H9 (cell line): ENCODE data around the gene CPM. TPM values are rescaled to one million over a fixed set of nuclear protein-coding genes. Genes with fewer than 3 reads are reported as not detected.

Source experiments
- DNase-seq: peaks from one replicate; pipeline ENCODE4 v3.0.0-alpha.2; 2017
- H2AFZ ChIP-seq: one replicate; pipeline ENCODE4 v1.6.1; 2013; ENCODE audit warnings: mild to moderate bottlenecking, low read length, control low read depth, moderate library complexity
- H2AK5ac ChIP-seq: 2 replicates; pipeline ENCODE4 v1.6.1; 2013; ENCODE audit warnings: low read length, control low read depth, mixed read lengths; ENCODE audit not compliant: insufficient read length
- H2BK120ac ChIP-seq: one replicate; pipeline ENCODE4 v1.6.1; 2013; ENCODE audit warnings: low read depth, mild to moderate bottlenecking, low read length, control low read depth, inconsistent platforms; ENCODE audit not compliant: poor library complexity, severe bottlenecking
- H2BK12ac ChIP-seq: 2 replicates; pipeline ENCODE4 v1.6.1; 2013; ENCODE audit warnings: low read length, control low read depth, mixed read lengths, low read depth; ENCODE audit not compliant: insufficient read length
- H2BK15ac ChIP-seq: 2 replicates; pipeline ENCODE4 v1.6.1; 2013; ENCODE audit warnings: low read depth, low read length, control low read depth
- H2BK20ac ChIP-seq: one replicate; pipeline ENCODE4 v1.6.1; 2013; ENCODE audit warnings: low read depth, mild to moderate bottlenecking, low read length, control low read depth, inconsistent platforms; ENCODE audit not compliant: poor library complexity, severe bottlenecking
- H2BK5ac ChIP-seq: 2 replicates; pipeline ENCODE4 v1.6.1; 2013; ENCODE audit warnings: low read length, control low read depth, mixed read lengths; ENCODE audit not compliant: insufficient read length
- H3K14ac ChIP-seq: 2 replicates; pipeline ENCODE4 v1.6.1; 2013; ENCODE audit warnings: low read length, control low read depth; ENCODE audit not compliant: insufficient read depth
- H3K18ac ChIP-seq: 2 replicates; pipeline ENCODE4 v1.6.1; 2013; ENCODE audit warnings: low read depth, mild to moderate bottlenecking, mixed read lengths, low read length, control low read depth; ENCODE audit not compliant: insufficient read length
- H3K23ac ChIP-seq: 2 replicates; pipeline ENCODE4 v1.6.1; 2013; ENCODE audit warnings: low read length, control low read depth, mixed read lengths, low read depth; ENCODE audit not compliant: insufficient read length
- H3K23me2 ChIP-seq: 2 replicates; pipeline ENCODE4 v1.6.1; 2013; ENCODE audit warnings: low read depth, mild to moderate bottlenecking, mixed read lengths, low read length, control low read depth; ENCODE audit not compliant: insufficient read length, poor library complexity, severe bottlenecking
- H3K27ac ChIP-seq: 2 replicates; pipeline ENCODE4 v1.5.1; 2013; ENCODE audit warnings: low read length, control low read depth, mixed read lengths, low read depth; ENCODE audit not compliant: insufficient read length
- H3K27me3 ChIP-seq: 2 replicates; pipeline ENCODE4 v1.6.1; 2013; ENCODE audit warnings: low read length, control low read depth, inconsistent platforms; ENCODE audit not compliant: insufficient read depth
- H3K4ac ChIP-seq: 2 replicates; pipeline ENCODE4 v1.6.1; 2013; ENCODE audit warnings: low read depth, mild to moderate bottlenecking, control low read depth, inconsistent platforms, low read length, moderate library complexity
- H3K4me1 ChIP-seq: 2 replicates; pipeline ENCODE4 v1.6.1; 2013; ENCODE audit warnings: low read length, control low read depth, inconsistent platforms; ENCODE audit not compliant: insufficient read depth
- H3K4me2 ChIP-seq: 2 replicates; pipeline ENCODE4 v1.6.1; 2013; ENCODE audit warnings: low read length, control low read depth, mixed read lengths; ENCODE audit not compliant: insufficient read length, insufficient read depth
- H3K56ac ChIP-seq: 2 replicates; pipeline ENCODE4 v1.6.1; 2013; ENCODE audit warnings: low read depth, mild to moderate bottlenecking, mixed read lengths, low read length, control low read depth; ENCODE audit not compliant: insufficient read length
- H3K79me1 ChIP-seq: 2 replicates; pipeline ENCODE4 v1.6.1; 2013; ENCODE audit warnings: low read depth, mild to moderate bottlenecking, moderate library complexity, low read length, control low read depth, inconsistent platforms; ENCODE audit not compliant: insufficient read depth, poor library complexity, severe bottlenecking
- H3K79me2 ChIP-seq: 2 replicates; pipeline ENCODE4 v1.6.1; 2013; ENCODE audit warnings: low read length, control low read depth, inconsistent platforms; ENCODE audit not compliant: insufficient read depth
- H3K9ac ChIP-seq: 2 replicates; pipeline ENCODE4 v1.6.1; 2013; ENCODE audit warnings: low read length, control low read depth, mixed read lengths; ENCODE audit not compliant: insufficient read length; ENCODE audit errors: extremely low read depth
- H3K9me3 ChIP-seq: one replicate; pipeline ENCODE4 v1.6.1; 2013; ENCODE audit warnings: low read depth, low read length, inconsistent platforms; ENCODE audit not compliant: control insufficient read depth
- H3T11ph ChIP-seq: one replicate; pipeline ENCODE4 v1.6.1; 2013; ENCODE audit warnings: mild to moderate bottlenecking, low read length, control low read depth, inconsistent platforms
- H4K20me1 ChIP-seq: one replicate; pipeline ENCODE4 v1.6.1; 2013; ENCODE audit not compliant: control insufficient read depth, insufficient read length, insufficient read depth
- H4K5ac ChIP-seq: 2 replicates; pipeline ENCODE4 v1.6.1; 2013; ENCODE audit warnings: low read depth, mild to moderate bottlenecking, mixed read lengths, low read length, control low read depth; ENCODE audit not compliant: insufficient read length
- H4K8ac ChIP-seq: replicated peaks from 2 replicates; pipeline ENCODE4 v1.6.1; 2013; ENCODE audit warnings: low read length, control low read depth, mixed read lengths, low read depth; ENCODE audit not compliant: insufficient read length
- H4K91ac ChIP-seq: 2 replicates; pipeline ENCODE4 v1.6.1; 2013; ENCODE audit warnings: low read depth, mild to moderate bottlenecking, moderate library complexity, mixed read lengths, low read length, control low read depth; ENCODE audit not compliant: insufficient read length
- H3K27ac Mint-ChIP-seq, 3 experiments: 2 replicates in 2 of 3; 3 replicates in 1 of 3; pipeline ENCODE4 v1.8.0; 2020 to 2021; ENCODE audit warnings: mixed read lengths in 3 of 3, mild to moderate bottlenecking in 1 of 3, moderate library complexity in 1 of 3
- H3K27me3 Mint-ChIP-seq: 2 replicates; pipeline ENCODE4 v1.8.0; 2021; ENCODE audit warnings: low read depth, mild to moderate bottlenecking, moderate library complexity, mixed read lengths
- H3K36me3 Mint-ChIP-seq, 3 experiments: 2 replicates in 2 of 3; 3 replicates in 1 of 3; pipeline ENCODE4 v1.8.0; 2020 to 2021; ENCODE audit warnings: low read depth in 3 of 3, mixed read lengths in 3 of 3; ENCODE audit not compliant: insufficient read depth in 1 of 3
- H3K4me1 Mint-ChIP-seq, 2 experiments: 2 replicates each; pipeline ENCODE4 v1.8.0; 2020; ENCODE audit warnings: mixed read lengths in 2 of 2
- H3K4me3 Mint-ChIP-seq, 2 experiments: 2 replicates in 1 of 2; 3 replicates in 1 of 2; pipeline ENCODE4 v1.8.0; 2020 to 2021; ENCODE audit warnings: mild to moderate bottlenecking in 2 of 2, mixed read lengths in 2 of 2, moderate library complexity in 1 of 2
- H3K9me3 Mint-ChIP-seq, 2 experiments: 2 replicates in 1 of 2; 3 replicates in 1 of 2; pipeline ENCODE4 v1.8.0; 2020; ENCODE audit warnings: mild to moderate bottlenecking in 2 of 2, mixed read lengths in 2 of 2, moderate library complexity in 1 of 2
- WGBS: extraction: QIAGEN DNeasy Blood & Tissue Kit; methylation state at CpG from one replicate; pipeline ENCODE4 v1.1.7; 2013; ENCODE audit warnings: missing lambda C conversion rate, low lambda C conversion rate, mixed read lengths; ENCODE audit not compliant: insufficient read length; ENCODE audit errors: extremely low coverage; 5-methylcytosine and 5-hydroxymethylcytosine counted together
- total RNA-seq: library from RNA; stranded (reverse); gene quantifications from 2 replicates; pipeline ENCODE4 v1.2.1, GENCODE V29; 2021
- TF ChIP-seq, protein P1 (sequence below): fragments of 200-600 bp; sonication (generic); conservative IDR thresholded peaks from 3 replicates; pipeline ENCODE4 v1.8.0; 2021; ENCODE audit warnings: antibody characterized with exemption, mild to moderate bottlenecking

Gene CPM
- total RNA-seq, 1 experiment from 2014 or later = 1.2 TPM

DNA sequence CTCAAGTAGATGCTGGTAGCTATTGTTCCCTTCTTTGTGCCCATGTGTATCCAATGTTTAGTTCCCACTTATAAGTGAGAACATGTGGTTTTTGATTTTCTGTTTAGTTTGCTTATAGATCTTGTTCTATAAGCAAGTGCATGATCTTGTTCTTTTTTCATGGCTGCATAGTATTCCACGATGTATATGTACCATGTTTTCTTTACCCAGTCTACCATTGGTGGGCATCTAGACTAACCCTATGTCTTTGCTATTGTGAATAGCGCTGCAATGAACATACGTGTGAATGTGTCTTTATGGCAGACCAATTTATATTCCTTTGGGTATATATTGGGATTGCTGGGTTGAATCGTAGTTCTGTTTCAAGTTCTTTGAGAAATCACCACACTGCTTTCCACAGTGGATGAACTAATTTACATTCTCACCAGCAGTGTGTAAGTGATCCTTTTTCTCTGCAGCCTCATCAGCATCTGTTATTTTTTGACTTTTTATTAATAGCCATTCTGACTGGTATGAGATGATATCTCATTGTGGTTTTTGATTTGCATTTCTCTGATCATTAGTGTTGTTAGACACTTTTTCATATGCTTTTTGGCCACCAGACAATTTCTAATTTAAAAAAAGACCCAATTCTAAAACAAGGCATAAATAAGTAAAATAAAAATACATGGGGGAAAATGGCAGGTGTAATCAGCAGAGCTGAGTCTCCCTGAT lies 50.6 kb downstream of the CPM start:
- no peak overlapping the region for H2AFZ ChIP-seq
- H3K18ac ChIP-seq = no peak overlapping the region
- no peak for DNase-seq
- H2BK15ac ChIP-seq = no peak overlapping the region
- H3K9me3 ChIP-seq = no peaks in the 10 kb centered on the region
- H3K27me3 ChIP-seq = no peaks in the 10 kb centered on the region
- WGBS = no CpG with 5 or more reads among the region's 4 CpGs
- no peak overlapping the region for H4K8ac ChIP-seq
- Mint-ChIP-seq H3K36me3 (0 out of 7 replicates have a peak, but pooled peaks cover 0 to 3% (median 0%) of the 10 kb centered on the region in 3 experiments), H3K9me3 (peaks cover 7% of the 10 kb centered on the region in 2 experiments; a peak in 4 of 5 replicates), H3K27me3 (no peaks in the 10 kb centered on the region), H3K27ac (no peak overlapping the region), H3K4me3 (no peak overlapping the region), H3K4me1 (peaks cover 6% of the 10 kb centered on the region in 2 experiments; a peak in 3 of 4 replicates)
- no peaks in the 10 kb centered on the region for H3K79me1 ChIP-seq
- no peaks in the 10 kb centered on the region for H3K79me2 ChIP-seq
- H3T11ph ChIP-seq = no peak overlapping the region
- TF ChIP-seq, protein P1, sequence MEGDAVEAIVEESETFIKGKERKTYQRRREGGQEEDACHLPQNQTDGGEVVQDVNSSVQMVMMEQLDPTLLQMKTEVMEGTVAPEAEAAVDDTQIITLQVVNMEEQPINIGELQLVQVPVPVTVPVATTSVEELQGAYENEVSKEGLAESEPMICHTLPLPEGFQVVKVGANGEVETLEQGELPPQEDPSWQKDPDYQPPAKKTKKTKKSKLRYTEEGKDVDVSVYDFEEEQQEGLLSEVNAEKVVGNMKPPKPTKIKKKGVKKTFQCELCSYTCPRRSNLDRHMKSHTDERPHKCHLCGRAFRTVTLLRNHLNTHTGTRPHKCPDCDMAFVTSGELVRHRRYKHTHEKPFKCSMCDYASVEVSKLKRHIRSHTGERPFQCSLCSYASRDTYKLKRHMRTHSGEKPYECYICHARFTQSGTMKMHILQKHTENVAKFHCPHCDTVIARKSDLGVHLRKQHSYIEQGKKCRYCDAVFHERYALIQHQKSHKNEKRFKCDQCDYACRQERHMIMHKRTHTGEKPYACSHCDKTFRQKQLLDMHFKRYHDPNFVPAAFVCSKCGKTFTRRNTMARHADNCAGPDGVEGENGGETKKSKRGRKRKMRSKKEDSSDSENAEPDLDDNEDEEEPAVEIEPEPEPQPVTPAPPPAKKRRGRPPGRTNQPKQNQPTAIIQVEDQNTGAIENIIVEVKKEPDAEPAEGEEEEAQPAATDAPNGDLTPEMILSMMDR = no peak
- H2AK5ac ChIP-seq = no peak overlapping the region
- H2BK5ac ChIP-seq = no peak overlapping the region
- no peak overlapping the region for H3K56ac ChIP-seq
- H4K20me1 ChIP-seq = no peaks in the 10 kb centered on the region
- H3K27ac ChIP-seq = no peak overlapping the region
- no peak overlapping the region for H4K91ac ChIP-seq
- H2BK120ac ChIP-seq = no peak overlapping the region
- H2BK20ac ChIP-seq = no peak overlapping the region
- H3K4ac ChIP-seq = no peak overlapping the region
- H2BK12ac ChIP-seq = no peak overlapping the region
- no peaks in the 10 kb centered on the region for H3K4me1 ChIP-seq
- no peak overlapping the region for H3K4me2 ChIP-seq
- H4K5ac ChIP-seq = no peak overlapping the region
- H3K14ac ChIP-seq = no peak overlapping the region
- H3K9ac ChIP-seq = no peak overlapping the region
- H3K23me2 ChIP-seq = no peaks in the 10 kb centered on the region
- H3K23ac ChIP-seq = no peak overlapping the region
